ENCODE measurements around the gene LYPLAL1.

DNA sequence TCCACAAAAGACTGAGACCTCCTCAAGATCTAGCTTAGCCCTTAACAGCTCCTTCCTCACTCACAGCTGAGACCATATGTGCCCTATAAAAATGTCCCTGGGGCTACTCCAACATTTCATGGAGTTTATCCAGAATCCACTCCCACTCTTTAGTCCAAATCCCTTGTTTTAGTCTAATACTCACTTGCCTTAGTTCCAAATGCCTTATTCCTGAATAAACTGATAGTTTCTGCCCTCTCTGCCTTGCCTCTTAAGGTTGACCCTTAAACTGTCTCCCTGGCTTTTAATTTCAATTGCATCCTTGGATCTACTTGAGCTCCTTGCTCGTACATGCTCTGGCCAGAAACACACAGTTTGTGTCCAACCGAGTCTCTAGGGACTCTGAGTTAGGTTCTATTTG, 47.3 kb upstream of the LYPLAL1 start:
- TF ChIP-seq, protein P1, sequence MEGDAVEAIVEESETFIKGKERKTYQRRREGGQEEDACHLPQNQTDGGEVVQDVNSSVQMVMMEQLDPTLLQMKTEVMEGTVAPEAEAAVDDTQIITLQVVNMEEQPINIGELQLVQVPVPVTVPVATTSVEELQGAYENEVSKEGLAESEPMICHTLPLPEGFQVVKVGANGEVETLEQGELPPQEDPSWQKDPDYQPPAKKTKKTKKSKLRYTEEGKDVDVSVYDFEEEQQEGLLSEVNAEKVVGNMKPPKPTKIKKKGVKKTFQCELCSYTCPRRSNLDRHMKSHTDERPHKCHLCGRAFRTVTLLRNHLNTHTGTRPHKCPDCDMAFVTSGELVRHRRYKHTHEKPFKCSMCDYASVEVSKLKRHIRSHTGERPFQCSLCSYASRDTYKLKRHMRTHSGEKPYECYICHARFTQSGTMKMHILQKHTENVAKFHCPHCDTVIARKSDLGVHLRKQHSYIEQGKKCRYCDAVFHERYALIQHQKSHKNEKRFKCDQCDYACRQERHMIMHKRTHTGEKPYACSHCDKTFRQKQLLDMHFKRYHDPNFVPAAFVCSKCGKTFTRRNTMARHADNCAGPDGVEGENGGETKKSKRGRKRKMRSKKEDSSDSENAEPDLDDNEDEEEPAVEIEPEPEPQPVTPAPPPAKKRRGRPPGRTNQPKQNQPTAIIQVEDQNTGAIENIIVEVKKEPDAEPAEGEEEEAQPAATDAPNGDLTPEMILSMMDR (IDR thresholded peaks at IDR 0.05; ENCODE audit: poor library complexity), result no peak
- no peak for TF ChIP-seq EZH2 (IDR thresholded peaks at IDR 0.05; ENCODE audit: borderline replicate concordance)
- no peak for TF ChIP-seq EZH2phosphoT487 (IDR thresholded peaks at IDR 0.05; ENCODE audit: low read depth, severe bottlenecking, unreplicated experiment)
